Renal cortical epithelial cell (primary cell): ENCODE data around the gene CSAD. TPM values are rescaled to one million over a fixed set of nuclear protein-coding genes. Genes with fewer than 3 reads are reported as not detected.
"Not testable (repeated sequence)": the region's sequence is repeated elsewhere in the genome, so short reads cannot be mapped to it uniquely, and the experiment has no call there.

Experiments used
- DNase-seq: peaks from one replicate; pipeline ENCODE4 v3.0.0-alpha.2; 2011; ENCODE audit warnings: low read depth
- total RNA-seq: library from RNA; depleted of rRNA; stranded (reverse); fragments of >200 nt; gene quantifications from 2 replicates; pipeline ENCODE4 v1.2.3, GENCODE V29; 2014

CSAD gene
- total RNA-seq, 1 donor from 2014 or later = 9.1 TPM

DNA sequence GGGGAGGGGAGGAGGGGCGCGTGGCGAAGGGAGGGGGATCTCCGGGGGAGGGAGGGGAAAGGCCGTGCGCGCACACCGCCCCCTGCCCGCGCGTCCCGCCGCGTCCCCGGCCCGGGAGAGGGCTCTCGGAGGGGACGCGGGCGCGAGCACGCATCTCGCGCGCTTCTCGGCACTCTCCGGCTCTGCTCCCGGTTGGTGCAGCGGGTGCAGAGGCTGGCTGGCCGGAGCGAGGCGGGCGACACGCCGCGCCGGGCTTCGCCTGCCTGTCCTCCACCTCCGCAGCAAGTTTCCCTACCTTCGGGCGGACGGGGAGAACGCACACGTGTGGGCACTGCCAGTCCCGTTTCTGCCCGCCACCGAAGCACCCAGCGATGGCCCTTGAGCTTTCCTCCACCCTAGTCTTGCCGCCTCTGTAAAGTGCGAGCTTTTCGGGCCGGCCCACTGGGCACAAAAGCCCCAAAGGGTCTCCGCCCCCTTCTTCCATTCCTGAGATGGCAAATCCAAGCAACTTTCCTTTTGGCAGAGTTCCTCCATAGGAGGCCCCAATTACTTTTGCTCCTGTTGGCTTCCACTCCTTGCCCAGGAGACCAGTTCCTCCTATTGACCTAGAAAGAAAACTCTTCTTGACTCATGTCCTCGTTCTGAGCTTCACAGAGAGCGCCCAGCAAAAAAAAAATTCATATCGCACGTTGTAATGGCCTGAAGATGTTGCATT is 363 bp upstream of the CSAD start:
- peak; percentile 34 for DNase-seq

DNA sequence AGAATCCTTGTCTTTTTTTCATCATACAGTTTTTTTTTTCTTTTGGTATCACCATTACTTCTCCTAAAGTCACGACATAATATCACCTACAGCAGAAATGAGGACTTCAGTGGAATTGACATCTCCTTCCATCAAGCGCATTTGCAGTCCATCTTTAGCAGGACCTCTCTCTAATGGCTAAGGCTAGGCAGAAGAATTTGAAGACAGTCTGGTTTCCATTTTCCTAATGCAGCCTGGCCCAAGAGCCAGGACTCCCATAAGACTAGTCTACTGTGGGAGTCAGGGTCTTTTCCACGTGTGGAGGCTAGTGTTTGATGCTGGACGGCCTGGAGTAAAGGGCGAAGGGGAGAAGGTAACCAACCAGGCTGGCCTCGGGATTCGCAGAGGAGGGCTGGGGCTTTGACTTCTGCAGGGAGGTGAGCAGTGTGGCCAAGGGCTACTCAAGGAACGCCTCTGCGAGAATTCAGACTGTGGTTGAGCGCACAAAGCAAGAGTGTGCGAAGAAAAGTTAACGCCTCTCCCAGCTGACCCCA is 972 bp downstream of the CSAD start:
- no peak for DNase-seq

DNA sequence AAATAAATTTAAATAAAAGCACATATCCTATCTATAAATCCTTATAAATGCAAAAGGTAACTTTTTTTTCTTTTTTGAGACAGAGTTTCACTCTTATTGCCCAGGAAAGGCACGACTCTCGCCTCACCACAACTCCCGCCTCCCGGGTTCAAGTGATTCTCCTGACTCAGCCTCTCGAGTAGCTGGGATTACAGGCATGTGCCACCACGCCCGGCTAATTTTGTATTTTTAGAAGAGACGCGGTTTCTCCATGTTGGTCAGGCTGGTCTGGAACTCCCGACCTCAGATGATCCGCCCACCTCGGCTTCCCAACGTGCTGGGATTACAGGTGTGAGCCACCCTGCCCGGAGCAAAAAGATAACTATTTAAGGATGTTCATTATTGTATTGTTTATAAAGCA is 1.9 kb downstream of the CSAD start:
- not testable (repeated sequence) for DNase-seq

DNA sequence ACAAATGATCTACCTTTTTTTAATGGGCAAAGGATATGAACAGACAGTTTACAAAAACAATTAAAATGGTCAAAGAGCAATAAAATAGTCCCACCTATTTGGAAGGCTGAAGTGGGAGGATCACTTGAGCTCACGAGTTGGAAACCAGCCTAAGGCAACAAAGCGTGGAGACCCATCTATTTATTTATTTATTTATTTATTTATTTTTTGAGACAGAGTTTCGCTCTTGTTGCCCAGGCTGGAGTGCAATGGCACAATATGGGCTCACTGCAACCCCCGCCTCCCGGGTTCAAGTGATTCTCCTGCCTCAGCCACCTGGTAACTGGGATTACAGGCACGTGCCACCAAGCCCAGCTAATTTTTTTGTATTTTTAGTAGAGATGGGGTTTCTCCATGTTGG is 3.3 kb downstream of the CSAD start:
- not testable (repeated sequence) for DNase-seq

DNA sequence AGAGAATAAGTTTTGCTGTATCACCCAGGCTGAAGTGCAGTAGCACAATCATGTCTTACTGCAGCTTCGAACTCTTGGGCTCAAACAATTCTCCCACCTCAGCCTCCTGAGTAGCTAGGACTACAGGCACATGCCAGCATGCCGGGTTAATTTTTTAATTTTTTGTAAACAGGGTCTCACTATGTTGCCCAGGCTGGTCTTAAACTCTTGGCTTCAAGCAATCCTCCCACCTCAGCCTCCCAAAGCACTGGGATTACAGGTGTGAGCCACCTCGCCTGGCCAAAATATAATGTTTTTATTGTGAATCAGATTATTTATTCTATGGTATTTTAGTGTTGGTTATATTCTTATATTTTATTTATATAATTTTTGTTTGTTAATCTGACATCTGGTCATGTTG is 4.0 kb downstream of the CSAD start:
- DNase-seq = no peak

DNA sequence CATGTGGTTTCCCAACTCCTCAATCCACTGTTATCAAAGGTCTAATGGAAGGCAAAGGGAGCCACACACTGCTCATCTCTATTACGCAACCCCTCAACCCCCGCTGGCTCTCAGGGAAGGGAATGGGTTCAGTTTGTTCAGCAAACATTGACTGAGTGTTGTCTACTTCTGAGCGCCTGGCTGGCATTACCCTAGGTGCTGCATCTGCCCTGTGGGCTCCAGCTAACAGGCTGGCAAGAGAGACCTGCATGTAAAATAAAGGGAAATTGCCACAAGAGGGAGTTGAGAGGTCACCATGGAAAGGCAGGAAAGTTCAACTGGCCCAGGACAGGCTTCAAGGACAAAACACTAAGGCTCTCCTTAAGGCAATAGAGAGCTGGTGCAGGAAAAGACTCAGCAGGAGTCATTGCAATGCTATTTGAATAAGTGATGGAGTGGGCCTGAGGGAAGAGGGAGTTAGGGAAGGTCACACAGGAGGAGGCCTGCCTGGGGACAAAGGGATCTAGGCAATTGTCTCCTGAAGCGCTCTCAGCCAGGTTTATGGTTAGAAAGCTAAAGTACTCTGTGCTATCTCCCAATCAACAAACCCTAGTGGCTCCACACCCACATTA is 5.7 kb downstream of the CSAD start:
- DNase-seq = peak; percentile 68

DNA sequence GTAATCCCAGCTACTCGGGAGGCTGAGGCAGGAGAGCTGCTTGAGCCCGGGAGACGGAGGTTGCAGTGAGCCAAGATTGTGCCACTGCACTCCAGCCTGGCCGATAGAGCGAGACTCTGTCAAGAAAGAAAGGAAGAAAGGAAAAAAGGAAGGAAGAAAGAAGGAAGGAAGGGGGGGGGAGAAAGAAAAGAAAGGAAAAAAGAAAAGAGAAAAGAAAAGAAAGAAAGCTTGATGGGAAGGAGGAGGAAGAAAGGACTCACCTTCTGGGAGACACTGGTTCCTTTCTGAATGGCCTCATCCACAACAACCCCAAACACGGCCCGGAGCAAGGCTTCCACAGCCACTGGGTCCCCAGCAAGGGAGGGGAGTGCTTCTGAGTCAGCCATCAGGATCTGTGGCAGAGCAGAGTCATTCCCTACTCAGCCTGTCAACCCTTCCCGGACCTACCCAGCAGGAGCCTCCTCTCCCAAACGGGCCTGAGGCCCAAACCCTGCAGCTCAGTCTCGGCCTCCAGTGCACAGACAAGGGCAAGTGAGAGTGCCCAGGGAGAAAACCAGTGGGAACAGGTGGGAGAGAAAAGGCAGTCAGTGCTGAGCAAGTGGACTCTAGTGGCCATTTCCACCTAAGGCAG is 7.5 kb downstream of the CSAD start:
- DNase-seq = no peak

DNA sequence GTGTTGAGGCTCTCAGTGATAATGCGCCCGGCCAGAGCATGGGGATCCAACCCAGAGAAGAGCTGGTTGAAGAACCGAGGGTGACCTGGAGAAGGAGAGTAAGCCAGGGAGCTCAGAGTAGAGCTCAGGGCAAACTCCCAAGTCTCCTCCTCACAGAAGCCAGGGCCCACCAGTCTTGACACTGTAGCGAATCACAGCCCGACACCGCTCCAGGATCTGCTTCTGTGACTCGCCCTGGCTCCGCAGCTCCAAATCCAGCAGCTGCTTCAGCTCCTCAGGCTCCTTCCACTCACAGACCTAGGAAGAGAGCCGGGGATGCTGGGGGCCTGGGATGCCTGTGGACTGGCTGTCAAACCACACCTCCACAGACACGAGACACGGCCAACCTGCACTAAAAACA is 8.4 kb downstream of the CSAD start:
- DNase-seq = no peak

DNA sequence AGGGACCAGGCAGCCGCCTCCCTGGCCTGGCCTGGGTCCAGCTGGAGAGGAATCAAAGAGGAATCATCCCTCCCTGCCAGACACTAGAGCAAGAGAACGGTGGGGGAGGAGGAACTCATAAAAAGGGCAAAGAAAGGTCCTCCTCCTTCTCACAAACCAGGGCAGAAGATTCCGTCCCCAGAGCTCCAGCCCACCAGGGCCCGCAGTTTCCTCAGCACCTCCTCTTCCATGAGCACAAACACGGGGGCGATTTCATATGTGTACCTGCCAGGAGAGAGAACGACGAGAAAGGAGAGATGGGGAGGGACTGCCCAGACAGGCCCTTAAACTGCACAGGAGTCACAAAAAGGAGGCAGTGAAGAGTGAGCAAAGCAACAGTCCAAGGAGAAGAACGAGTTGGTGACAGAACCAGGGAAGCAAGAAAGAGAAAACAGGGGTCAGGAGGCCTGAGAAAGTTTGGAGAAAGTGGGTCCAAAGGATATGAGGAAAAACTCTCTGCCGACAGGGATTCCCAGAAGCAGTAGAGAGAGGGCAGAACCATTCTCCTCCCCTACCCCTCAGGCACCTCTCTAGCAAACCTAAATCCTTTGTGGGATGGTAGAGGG is 8.9 kb downstream of the CSAD start:
- DNase-seq = no peak

DNA sequence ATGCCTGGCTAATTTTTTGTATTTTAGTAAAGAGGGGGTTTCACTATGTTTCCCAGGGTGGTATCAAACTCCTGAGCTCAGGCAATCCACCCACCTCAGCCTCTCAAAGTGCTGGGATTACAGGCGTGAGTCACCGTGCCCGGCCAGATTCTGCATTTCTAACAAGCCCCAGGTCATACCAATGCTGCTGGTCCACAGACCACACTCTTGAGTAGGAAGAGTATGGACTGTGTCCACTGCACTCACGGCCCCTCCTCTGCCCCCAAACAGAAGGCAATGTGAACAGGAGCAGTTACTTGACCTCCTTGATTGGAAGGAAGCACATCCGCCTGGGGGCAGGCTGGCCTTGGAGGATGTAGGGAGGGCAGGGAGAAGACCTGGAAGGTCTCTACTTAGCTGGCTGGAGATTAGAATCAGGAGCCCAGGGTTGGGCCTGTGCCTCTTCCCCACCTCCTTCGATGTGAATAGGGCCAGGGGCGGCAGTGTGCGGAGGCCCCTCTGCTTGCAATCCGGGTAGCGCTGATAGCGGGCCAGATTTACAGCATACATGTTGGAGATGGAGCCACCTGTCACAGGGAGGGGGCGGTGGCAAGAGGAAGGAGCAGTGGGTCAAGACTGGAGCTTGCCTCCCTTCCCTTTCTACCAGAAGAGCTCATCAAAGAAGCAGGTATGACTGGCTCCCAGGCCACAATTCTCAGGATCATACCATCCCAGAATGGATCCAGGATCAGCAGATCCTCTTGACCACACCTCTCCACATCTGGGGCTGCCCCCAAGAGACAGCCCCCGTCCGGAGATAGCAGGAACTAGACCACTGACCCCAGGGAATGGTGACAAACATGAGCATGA is 9.6 kb downstream of the CSAD start:
- DNase-seq = no peak

DNA sequence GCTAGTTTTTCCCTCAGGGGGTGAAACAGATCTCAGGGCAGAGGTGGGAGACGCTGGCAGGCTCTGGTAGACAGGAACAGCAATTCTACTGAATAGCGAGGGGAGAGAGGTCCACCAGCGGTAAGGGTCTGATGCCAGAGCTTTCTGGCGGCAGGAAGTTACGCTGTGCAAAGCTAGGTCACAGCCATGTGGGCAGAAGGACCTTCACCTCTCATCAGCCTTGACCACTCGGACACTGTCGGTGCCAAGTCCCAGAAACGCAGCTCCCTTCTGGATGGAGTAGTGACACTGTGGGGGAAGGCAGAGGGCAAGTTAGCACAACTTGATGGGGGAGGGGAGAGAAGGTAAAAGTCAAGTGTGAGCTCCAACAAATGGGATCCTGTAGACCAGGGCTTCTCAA is 10.5 kb downstream of the CSAD start:
- DNase-seq = no peak

DNA sequence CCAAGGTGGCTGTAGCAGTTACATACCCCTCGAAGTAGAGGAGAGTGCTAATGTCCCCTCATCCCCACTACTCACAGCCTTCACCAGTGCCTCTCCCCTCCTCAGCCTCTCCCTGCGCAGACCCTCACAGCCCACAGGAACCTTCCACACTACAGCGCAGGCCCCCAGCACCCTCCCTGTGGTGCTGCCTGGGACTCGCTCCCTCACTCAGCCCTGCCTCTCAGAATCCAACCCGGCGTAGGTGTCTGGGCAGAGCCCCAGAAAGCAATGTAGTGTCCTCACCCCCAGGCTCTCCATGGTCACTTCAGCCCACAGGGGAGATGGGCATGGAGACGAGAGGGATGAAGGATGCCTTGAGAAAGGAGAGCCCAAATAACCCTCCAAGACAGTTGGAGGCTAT is 11.1 kb downstream of the CSAD start:
- no peak for DNase-seq

DNA sequence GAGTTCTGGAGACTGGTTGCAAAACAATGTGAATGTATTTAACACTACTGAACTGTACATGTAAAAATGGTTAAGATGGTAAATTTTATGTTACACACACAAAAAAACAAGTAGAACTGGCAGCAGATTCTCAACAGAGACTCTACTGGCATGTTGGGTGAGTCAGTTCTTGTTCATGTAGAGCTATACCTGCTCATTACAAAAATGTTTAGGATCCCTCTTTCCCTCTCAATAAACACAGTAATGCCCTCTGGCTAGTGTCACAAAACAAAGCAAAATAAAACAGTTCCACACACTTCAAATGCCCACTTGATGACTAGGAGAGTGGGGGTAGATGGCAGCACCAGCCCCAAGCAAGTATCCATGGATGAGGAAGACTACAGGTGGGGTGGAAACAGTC is 13.9 kb downstream of the CSAD start:
- DNase-seq = no peak

DNA sequence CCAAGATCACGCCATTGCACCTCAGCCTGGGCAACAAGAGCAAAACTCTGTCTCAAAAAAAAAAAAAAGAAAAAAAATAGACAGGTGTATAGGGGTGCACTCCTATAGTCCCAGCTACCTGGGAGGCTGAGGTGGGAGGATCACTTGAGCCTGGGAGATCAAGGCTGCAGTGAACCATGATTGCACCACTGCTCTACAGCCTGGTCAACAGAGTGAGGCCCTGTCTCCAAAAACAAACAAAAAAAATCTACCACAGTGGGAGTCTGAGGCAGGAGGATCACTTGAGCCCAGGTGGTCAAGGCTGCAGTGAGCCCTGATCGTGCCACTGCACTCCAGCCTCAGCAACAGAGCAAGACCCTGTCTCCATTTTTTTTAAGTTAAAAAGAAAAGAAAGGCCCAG is 17.7 kb downstream of the CSAD start:
- not testable (repeated sequence) for DNase-seq

DNA sequence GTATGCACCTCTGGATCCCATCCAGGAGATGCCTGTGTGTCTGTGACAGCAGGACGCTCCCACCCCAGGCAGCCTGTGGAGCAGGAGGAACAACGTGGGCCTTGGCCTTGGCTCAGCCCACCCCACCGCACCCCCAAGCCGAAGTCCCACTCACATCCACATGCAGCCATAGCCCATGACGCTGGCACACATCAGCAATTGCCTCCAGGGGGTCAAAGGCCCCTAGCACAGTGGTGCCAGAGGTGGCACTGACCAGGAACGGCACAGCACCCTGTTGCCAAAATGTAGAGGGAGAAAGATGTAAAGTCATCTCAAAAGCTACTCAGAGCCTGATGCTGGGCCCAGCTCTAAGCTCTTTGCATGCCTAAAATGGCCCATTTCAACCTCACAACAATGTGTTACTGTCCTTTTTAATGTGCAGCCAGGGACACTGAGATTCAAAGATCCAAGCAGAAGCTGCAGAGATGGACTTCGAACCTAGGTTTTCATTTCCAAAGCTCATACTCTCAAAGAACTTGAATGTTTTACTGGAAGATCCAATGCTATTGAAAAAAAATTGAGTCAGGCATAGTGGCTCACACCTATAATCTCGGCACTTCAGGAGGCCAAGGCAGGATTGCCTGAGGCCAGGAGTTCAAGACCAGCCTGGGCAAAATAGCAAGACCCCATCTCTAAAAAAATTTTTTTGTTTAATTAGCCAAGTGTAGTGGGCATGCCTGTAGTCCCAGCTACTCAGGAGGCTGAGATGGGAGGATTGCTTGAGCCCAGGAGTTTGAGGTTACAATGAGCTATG is 19.4 kb downstream of the CSAD start:
- no peak for DNase-seq

DNA sequence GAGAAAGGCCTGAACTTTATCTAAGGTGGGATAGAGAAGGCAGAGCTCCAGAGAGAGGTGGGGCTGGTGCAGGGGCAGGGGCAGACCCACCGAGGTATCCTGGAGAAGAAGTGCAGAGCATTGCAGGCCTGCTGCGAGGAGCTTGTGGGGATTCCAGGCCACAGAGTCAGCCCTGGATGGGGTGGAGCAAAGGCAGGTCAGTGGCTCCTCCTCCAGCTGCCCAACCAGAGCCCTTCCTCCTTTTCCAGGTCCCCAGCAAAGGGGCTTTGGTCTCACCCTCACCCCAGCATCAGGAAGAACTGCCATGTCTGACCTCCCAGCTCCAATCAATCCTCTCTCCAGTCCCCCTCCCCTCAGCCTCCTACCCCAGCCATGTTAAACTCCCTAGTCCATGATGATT is 20.1 kb downstream of the CSAD start:
- no peak for DNase-seq

DNA sequence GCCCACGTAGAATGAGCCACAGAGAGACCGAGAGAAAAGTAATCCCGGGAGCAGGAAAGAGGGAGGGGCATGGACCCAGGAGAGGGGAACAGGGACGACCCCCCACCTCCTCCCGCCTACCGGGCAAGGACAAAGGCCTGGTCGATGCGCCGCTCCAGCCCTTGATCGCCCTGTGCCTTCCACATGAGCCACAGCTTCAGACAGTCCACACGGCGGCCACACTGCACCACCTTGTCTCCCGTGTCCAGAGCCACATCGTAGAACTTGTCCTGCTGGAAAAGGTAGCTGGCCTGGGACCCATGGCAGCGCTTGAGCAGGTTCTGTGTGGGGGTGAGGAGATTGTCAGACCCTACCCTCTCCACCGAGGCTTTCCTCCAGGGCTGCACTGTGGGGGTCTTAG is 20.7 kb downstream of the CSAD start:
- no peak for DNase-seq

DNA sequence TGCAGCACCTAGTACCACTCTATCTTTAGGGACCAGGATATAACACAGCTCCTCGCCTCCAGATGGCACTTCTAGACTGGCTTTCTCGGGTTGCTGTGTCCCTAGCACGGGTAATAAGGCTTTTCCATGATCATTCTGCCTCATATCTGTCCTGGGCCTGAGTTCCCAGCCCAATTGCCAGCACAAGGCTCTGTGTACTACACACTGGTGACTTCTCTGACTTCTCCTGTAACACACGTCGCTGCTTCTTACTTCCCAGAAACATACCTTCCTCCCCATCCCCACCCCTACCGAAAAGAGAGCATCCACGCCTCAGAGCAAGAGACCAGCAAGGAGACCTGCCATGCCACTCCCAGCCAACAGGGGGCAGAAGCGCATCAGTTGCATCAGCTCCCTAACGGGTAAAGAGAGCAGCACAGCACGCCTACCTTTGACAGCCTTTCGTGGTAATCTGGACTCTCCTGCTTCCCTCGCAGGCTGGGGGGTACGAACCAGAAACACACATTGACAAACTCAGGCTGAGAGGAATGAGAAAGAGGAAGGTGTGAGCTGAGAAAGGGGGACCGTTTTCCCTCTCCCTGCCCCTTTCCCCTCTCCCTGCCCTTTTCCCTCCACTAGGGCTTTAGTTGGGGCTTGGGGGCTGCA is 21.4 kb downstream of the CSAD start:
- DNase-seq = peak; percentile 66

DNA sequence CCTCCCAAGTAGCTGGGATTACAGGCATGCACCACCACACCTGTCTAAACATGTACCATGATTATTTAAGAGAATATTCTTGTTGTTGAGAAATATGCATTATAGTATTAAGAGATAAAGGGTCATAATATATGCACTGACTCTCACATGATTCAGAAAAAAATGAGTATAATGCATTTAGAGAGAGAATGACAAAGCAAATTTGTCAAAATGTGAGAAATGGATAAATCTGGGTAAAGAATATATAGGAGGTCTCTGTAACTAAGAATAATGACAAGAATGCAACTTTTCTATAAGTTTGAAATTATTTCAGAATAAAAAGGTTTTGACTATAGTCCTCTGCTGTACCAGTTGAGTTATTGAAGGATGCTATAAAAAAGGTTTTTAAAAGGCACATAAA is 28.3 kb downstream of the CSAD start:
- DNase-seq = no peak

DNA sequence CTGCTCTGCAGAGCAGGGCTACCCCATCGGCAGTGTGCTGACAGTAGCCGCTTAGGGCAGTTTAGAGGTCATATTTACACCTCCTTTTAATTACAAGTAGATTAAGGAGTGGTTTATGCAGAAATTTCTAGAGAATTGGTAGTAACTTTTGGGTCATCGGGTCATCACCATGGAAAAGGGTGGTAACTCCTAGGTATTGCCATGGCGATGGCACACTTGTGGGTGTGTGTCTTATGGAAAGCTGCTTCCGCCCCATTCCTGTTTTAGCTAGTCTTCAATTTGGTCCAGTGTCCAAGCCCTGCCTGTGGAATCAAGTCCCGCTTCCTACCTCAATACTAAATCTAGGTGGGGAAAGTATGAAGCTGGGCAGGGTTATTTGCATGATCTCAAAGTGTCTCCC is 29.7 kb downstream of the CSAD start:
- peak; percentile 63 for DNase-seq
